HCT116 (cell line): ENCODE data around the gene SWAP70.
"Not testable (repeated sequence)": the region's sequence is repeated elsewhere in the genome, so short reads cannot be mapped to it uniquely, and the experiment has no call there.

Source experiments
- ATF3 ChIP-seq: IDR thresholded peaks from 2 replicates; pipeline ENCODE4 v1.6.1; 2012
- CTCF ChIP-seq, 3 experiments: fragments of 200-600 bp in 1 of 3; sonication (generic) in 1 of 3; IDR thresholded peaks in 2 of 3; conservative IDR thresholded peaks in 1 of 3; 2 replicates each; pipeline ENCODE4 v1.5.1; 2012 to 2017; ENCODE audit warnings: low read depth in 2 of 3, low read length in 2 of 3, antibody characterized with exemption in 1 of 3, borderline replicate concordance in 1 of 3, control low read depth in 1 of 3, mild to moderate bottlenecking in 1 of 3, mixed read lengths in 1 of 3, mixed run types in 1 of 3, moderate library complexity in 1 of 3; ENCODE audit not compliant: insufficient read depth in 1 of 3
- POLR2AphosphoS5 ChIP-seq: IDR thresholded peaks from 2 replicates; pipeline ENCODE4 v1.6.1; 2011; ENCODE audit warnings: mild to moderate bottlenecking, low read depth, low read length, moderate library complexity

- TF ChIP-seq ATF3; POLR2AphosphoS5; CTCF (IDR thresholded peaks at IDR 0.05 in 2 of 3, conservative IDR thresholded peaks at IDR 0.05 in 1 of 3; ENCODE audit: borderline replicate concordance in 1 of 3, insufficient read depth in 1 of 3, low read depth in 2 of 3, low read length in 2 of 3): not testable (repeated sequence)
Measured at GRCh38 chr11:9622353-9622752, 41.5 kb upstream of the SWAP70 start.
